GM19035 (cell line): ENCODE measurements around the gene CENPE.
A peak's percentile ranks its signal among the peaks of the same experiment; 100 is the strongest.
"Not testable (repeated sequence)": the region's sequence is repeated elsewhere in the genome, so short reads cannot be mapped to it uniquely, and the experiment has no call there.

Source experiments
- ATAC-seq: cut with Tn5 transposase; IDR thresholded peaks from one replicate; pipeline ENCODE4 v1.9.1; 2021; ENCODE audit not compliant: unreplicated experiment

The CENPE gene

GRCh38 chr4:103198111-103198765, at the start of gene CENPE:
TSS of gene CENPE (minus strand) at chr4:103198343. CDS start at chr4:103198319, 24 bp downstream.
- peak; percentile 94 for ATAC-seq

GRCh38 chr4:103244251-103244650, 46.1 kb upstream of the CENPE start:
- no peak for ATAC-seq

GRCh38 chr4:103230938-103231337, 32.8 kb upstream of the CENPE start:
- not testable (repeated sequence) for ATAC-seq

GRCh38 chr4:103223556-103223955, 25.4 kb upstream of the CENPE start:
- ATAC-seq = not testable (repeated sequence)

GRCh38 chr4:103207673-103208072, 9.5 kb upstream of the CENPE start:
- ATAC-seq = no peak

- ATAC-seq = no peak
Measured at GRCh38 chr4:103204111-103204510, 6.0 kb upstream of the CENPE start.

- ATAC-seq = no peak
Measured at GRCh38 chr4:103201724-103202123, 3.6 kb upstream of the CENPE start.

- ATAC-seq = no peak
Measured at GRCh38 chr4:103201253-103201652, 3.1 kb upstream of the CENPE start.

GRCh38 chr4:103199009-103199408, 866 bp upstream of the CENPE start:
- no peak for ATAC-seq

- ATAC-seq = peak; percentile 46
Measured at GRCh38 chr4:103197765-103198110, 405 bp downstream of the CENPE start.

- no peak for ATAC-seq
Measured at GRCh38 chr4:103193457-103193856, 4.7 kb downstream of the CENPE start.

GRCh38 chr4:103171006-103171405, 27.1 kb downstream of the CENPE start:
- ATAC-seq = no peak

- ATAC-seq = not testable (repeated sequence)
Measured at GRCh38 chr4:103169750-103170149, 28.4 kb downstream of the CENPE start.

GRCh38 chr4:103168993-103169392, 29.1 kb downstream of the CENPE start:
- ATAC-seq = no peak

- no peak for ATAC-seq
Measured at GRCh38 chr4:103162176-103162575, 36.0 kb downstream of the CENPE start.

- no peak for ATAC-seq
Measured at GRCh38 chr4:103158760-103159159, 39.4 kb downstream of the CENPE start.

- no peak for ATAC-seq
Measured at GRCh38 chr4:103156106-103156505, 42.0 kb downstream of the CENPE start.

- no peak for ATAC-seq
Measured at GRCh38 chr4:103152381-103152780, 45.8 kb downstream of the CENPE start.

- no peak for ATAC-seq
Measured at GRCh38 chr4:103150677-103151076, 47.5 kb downstream of the CENPE start.

GRCh38 chr4:103144926-103145325, 53.2 kb downstream of the CENPE start:
- no peak for ATAC-seq

- no peak for ATAC-seq
Measured at GRCh38 chr4:103137446-103137827, 60.7 kb downstream of the CENPE start.

GRCh38 chr4:103136671-103137445, 61.3 kb downstream of the CENPE start:
- no peak for ATAC-seq

- ATAC-seq = no peak
Measured at GRCh38 chr4:103129174-103129573, 69.0 kb downstream of the CENPE start.
